GM12878 (cell line): ENCODE measurements around the gene NCAPH2. TPM values are rescaled to one million over a fixed set of nuclear protein-coding genes. Genes with fewer than 3 reads are reported as not detected.

Source experiments
- ATAC-seq: fragments of 200-7000 bp; cut with Tn5 transposase; 3 replicates; pipeline ENCODE4 v1.9.1; 2020; ENCODE audit warnings: mild to moderate bottlenecking, moderate library complexity
- BruUV-seq: library from RNA; stranded (reverse); fragments of 400-500 nt; replicated peaks from 2 replicates; lab custom pipeline; 2021; lab: Mats Ljungman, UMichigan
- CTCF ChIA-PET: fragments of 300-600 bp; sonication (Branson Sonifier 250); formaldehyde crosslinking; extraction: SDS; loops from one replicate; lab custom pipeline; 2021; ENCODE audit warnings: inconsistent platforms; lab: Yijun Ruan, JAX
- POLR2A ChIA-PET: fragments of 350-600 bp; formaldehyde crosslinking; extraction: SDS; loops from one replicate; lab custom pipeline; 2021; ENCODE audit warnings: inconsistent platforms; lab: Charles Lee
- RAD21 ChIA-PET: fragments of 300-600 bp; sonication (Branson Sonifier 250); formaldehyde crosslinking; loops from one replicate; lab custom pipeline; 2023; ENCODE audit warnings: antibody characterized with exemption; ENCODE audit not compliant: unreplicated experiment; lab: Charles Lee
- SMC1A ChIA-PET: fragments of 300-600 bp; sonication (Branson Sonifier 250); formaldehyde crosslinking; loops from one replicate; lab custom pipeline; 2023; ENCODE audit not compliant: unreplicated experiment, uncharacterized antibody; lab: Charles Lee
- DNase-seq: peaks from one replicate; pipeline ENCODE4 v3.0.0-alpha.2; 2011; ENCODE audit warnings: low read depth, low spot score
- FAIRE-seq: peaks from 3 replicates; lab custom pipeline; 2011; peaks lifted over from hg19 to GRCh38; lab: Jason Lieb, UNC
- H2AFZ ChIP-seq: 2 replicates; pipeline ENCODE4 v1.6.0; 2011; ENCODE audit warnings: low read depth, low read length, control low read depth; ENCODE audit not compliant: control insufficient read depth
- H3K27ac ChIP-seq: 2 replicates; pipeline ENCODE4 v1.5.1; 2011; ENCODE audit warnings: control low read depth; ENCODE audit not compliant: control insufficient read depth, insufficient read depth
- H3K27me3 ChIP-seq, 2 experiments: replicated peaks in 1 of 2; 2 replicates each; pipeline versions ENCODE4 v1.6.0 to v1.6.1; 2011; ENCODE audit warnings: low read length in 1 of 2; ENCODE audit not compliant: control insufficient read depth in 2 of 2, insufficient read depth in 2 of 2
- H3K36me3 ChIP-seq, 2 experiments: 2 replicates each; pipeline ENCODE4 v1.5.1; 2011; ENCODE audit warnings: low read length in 1 of 2; ENCODE audit not compliant: control insufficient read depth in 2 of 2, insufficient read depth in 2 of 2
- H3K4me1 ChIP-seq: 2 replicates; pipeline ENCODE4 v1.6.1; 2011; ENCODE audit warnings: mild to moderate bottlenecking, low read length, moderate library complexity, mixed read lengths; ENCODE audit not compliant: control insufficient read depth, insufficient read depth
- H3K4me2 ChIP-seq: 2 replicates; pipeline ENCODE4 v1.6.0; 2011; ENCODE audit warnings: control low read depth; ENCODE audit not compliant: control insufficient read depth, insufficient read depth
- H3K4me3 ChIP-seq: fragments of 200-600 bp; sonication (generic); 2 replicates; pipeline ENCODE4 v1.5.1; 2016
- H3K79me2 ChIP-seq: 2 replicates; pipeline ENCODE4 v1.6.0; 2011; ENCODE audit warnings: low read length; ENCODE audit not compliant: control insufficient read depth, insufficient read depth
- H3K9ac ChIP-seq: 2 replicates; pipeline ENCODE4 v1.8.0; 2011; ENCODE audit warnings: low read length, control low read depth, mixed read lengths; ENCODE audit not compliant: control insufficient read depth, insufficient read depth
- H3K9me3 ChIP-seq: replicated peaks from 3 replicates; pipeline ENCODE4 v1.5.1; 2011; ENCODE audit warnings: mild to moderate bottlenecking, low read length; ENCODE audit not compliant: control insufficient read depth, insufficient read depth
- H4K20me1 ChIP-seq: 2 replicates; pipeline ENCODE4 v1.6.0; 2011; ENCODE audit not compliant: control insufficient read depth, insufficient read depth
- BRCA1 ChIP-seq: IDR thresholded peaks from 2 replicates; pipeline ENCODE4 v1.6.1; 2011; ENCODE audit warnings: low read depth, low read length, improper control_type of control experiment
- CBX3 ChIP-seq: fragments of 200-600 bp; sonication (generic); IDR thresholded peaks from 2 replicates; pipeline ENCODE4 v1.6.1; 2016; ENCODE audit warnings: low read depth, borderline replicate concordance
- EGR1 ChIP-seq, 2 experiments: IDR thresholded peaks; 1 replicate in 1 of 2; 2 replicates in 1 of 2; pipeline ENCODE4 v1.6.1; 2011 to 2012; ENCODE audit warnings: low read depth in 2 of 2, low read length in 2 of 2, borderline replicate concordance in 1 of 2, mild to moderate bottlenecking in 1 of 2, moderate library complexity in 1 of 2
- KAT2A ChIP-seq: conservative IDR thresholded peaks from 2 replicates; pipeline ENCODE4 v1.6.1; 2011; ENCODE audit warnings: low read depth, low read length; ENCODE audit not compliant: control insufficient read depth
- KLF5 ChIP-seq: fragments of 450-650 bp; IDR thresholded peaks from 2 replicates; pipeline ENCODE4 v1.6.1; 2014; ENCODE audit warnings: mild to moderate bottlenecking; ENCODE audit not compliant: partially characterized antibody
- MAX ChIP-seq: IDR thresholded peaks from 2 replicates; pipeline ENCODE4 v1.6.1; 2012; ENCODE audit warnings: low read depth, low read length, improper control_type of control experiment
- NR2C2 ChIP-seq: IDR thresholded peaks from 2 replicates; pipeline ENCODE4 v1.6.1; 2011; ENCODE audit warnings: borderline replicate concordance, low read depth; ENCODE audit not compliant: control insufficient read depth, insufficient read length
- POU2F2 ChIP-seq: IDR thresholded peaks from 3 replicates; pipeline ENCODE4 v1.6.1; 2011; ENCODE audit warnings: low read depth, mild to moderate bottlenecking, low read length, borderline replicate concordance
- STAT1 ChIP-seq: fragments of 450-650 bp; conservative IDR thresholded peaks from 2 replicates; pipeline ENCODE4 v1.6.1; 2014; ENCODE audit warnings: antibody characterized with exemption, mild to moderate bottlenecking
- ZBED1 ChIP-seq: IDR thresholded peaks from 2 replicates; pipeline ENCODE4 v1.6.1; 2016; ENCODE audit warnings: borderline replicate concordance
- ZNF622 ChIP-seq: fragments of 450-650 bp; IDR thresholded peaks from 2 replicates; pipeline ENCODE4 v1.6.1; 2017; ENCODE audit warnings: mild to moderate bottlenecking, inconsistent platforms
- WGBS: methylation state at CpG from one replicate; pipeline ENCODE4 v1.1.6; 2016; ENCODE audit warnings: low lambda C conversion rate; ENCODE audit not compliant: insufficient replicate concordance, insufficient coverage; ENCODE audit errors: missing lambda C conversion rate; 5-methylcytosine and 5-hydroxymethylcytosine counted together
- in situ Hi-C: fragments of 300-500 bp; cut with MboI; formaldehyde crosslinking; loops from 9 replicates; pipeline ENCODE4 v1.14.3; 2018; ENCODE audit warnings: mixed read lengths
- intact Hi-C: fragments of 100-400 bp; cut with micrococcal nuclease; formaldehyde crosslinking; loops from one replicate; pipeline ENCODE4 v1.14.2; 2022; ENCODE audit not compliant: unreplicated experiment
- polyA plus RNA-seq, 11 experiments: library from polyadenylated mRNA; depleted of rRNA in 4 of 11; unstranded in 6 of 11; stranded (reverse) in 5 of 11; fragments of >200 nt; fragmentation: Nextera tagmentation in 4 of 11; fragmentation: Illumina TruSeq in 1 of 11; extraction: Ambion mirVana in 4 of 11; extraction: Trizol in 1 of 11; gene quantifications; 1 replicate in 1 of 11; 2 replicates in 10 of 11; pipeline versions ENCODE4 v1.2.1 to v1.2.3, GENCODE V29; 2011 to 2016; ENCODE audit warnings: inconsistent platforms in 2 of 11, missing spikeins in 2 of 11, low read depth in 1 of 11
- total RNA-seq, 4 experiments: library from RNA; depleted of rRNA in 3 of 4; stranded (reverse); fragments of >200 nt in 3 of 4; fragmentation: Illumina TruSeq in 1 of 4; extraction: Trizol in 1 of 4; gene quantifications; 2 replicates each; pipeline versions ENCODE4 v1.2.1 to v1.2.3, GENCODE V29; 2013 to 2021
- TF ChIP-seq, protein P1 (sequence below): IDR thresholded peaks from 2 replicates; pipeline ENCODE4 v1.6.1; 2011; ENCODE audit warnings: borderline replicate concordance, low read depth, mild to moderate bottlenecking, moderate library complexity, mixed read lengths, low read length; ENCODE audit not compliant: insufficient read depth; ENCODE audit errors: extremely low read length

Gene NCAPH2
- total and polyA plus RNA-seq, 10 of the 15 experiments (the other 5 are each of a cell fraction or from before 2014, with no cell fraction given): 5.0 to 110 (median 59.9) TPM

DNA sequence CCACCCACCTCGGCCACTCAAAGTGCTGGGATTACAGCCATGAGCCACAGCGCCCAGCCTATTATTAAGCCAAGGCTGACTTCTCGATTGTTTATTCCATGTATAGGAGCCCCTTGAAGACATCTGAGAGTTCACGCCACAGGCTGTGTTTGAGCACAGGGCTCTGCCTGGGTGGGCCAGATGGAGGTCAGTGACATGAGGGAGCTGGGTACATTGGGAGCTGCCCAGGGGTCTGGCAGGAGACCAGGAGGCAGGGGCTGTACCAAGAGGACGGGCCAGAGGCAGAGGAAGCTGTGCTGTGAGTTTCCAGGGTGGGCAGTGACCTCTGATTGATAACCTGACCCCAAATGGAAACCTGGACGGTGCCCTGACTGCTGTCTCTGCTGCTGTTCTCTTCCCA, 5.9 kb upstream of the NCAPH2 start:
- Histone ChIP-seq H2AFZ (no peak overlapping the region), H3K27ac (no peak overlapping the region), H3K9me3 (no peaks in the 10 kb centered on the region), H4K20me1 (no peaks in the 10 kb centered on the region), H3K36me3 (peaks cover 4 to 8% of the 10 kb centered on the region in 2 experiments; a peak in 3 of 4 replicates), H3K79me2 (peaks cover 10% of the 10 kb centered on the region), H3K27me3 (no peaks in the 10 kb centered on the region), H3K4me1 (peaks cover 4% of the 10 kb centered on the region), H3K9ac (no peak overlapping the region), H3K4me2 (no peak overlapping the region), H3K4me3 (no peak overlapping the region)
- TF ChIP-seq, protein P1, sequence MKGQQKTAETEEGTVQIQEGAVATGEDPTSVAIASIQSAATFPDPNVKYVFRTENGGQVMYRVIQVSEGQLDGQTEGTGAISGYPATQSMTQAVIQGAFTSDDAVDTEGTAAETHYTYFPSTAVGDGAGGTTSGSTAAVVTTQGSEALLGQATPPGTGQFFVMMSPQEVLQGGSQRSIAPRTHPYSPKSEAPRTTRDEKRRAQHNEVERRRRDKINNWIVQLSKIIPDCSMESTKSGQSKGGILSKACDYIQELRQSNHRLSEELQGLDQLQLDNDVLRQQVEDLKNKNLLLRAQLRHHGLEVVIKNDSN: no peak
- TF ChIP-seq BRCA1 (no peak), MAX (no peak), POU2F2 (no peak), KAT2A (no peak), STAT1 (no peak), ZNF622 (no peak), CBX3 (no peak), NR2C2 (no peak), KLF5 (no peak), ZBED1 (no peak), EGR1 (IDR thresholded peaks at IDR 0.05; ENCODE audit: borderline replicate concordance in 1 of 2, low read depth in 2 of 2, low read length in 2 of 2) (no peak)
- no peak for ATAC-seq
- no peak for FAIRE-seq
- CTCF ChIA-PET: interaction anchor here (0.9 kb wide), 1 partner anchor 8 kb away, joined by 3 read pairs; no protein-coding TSS in a partner anchor
- POLR2A ChIA-PET: interaction anchor here (0.6 kb wide), 1 partner anchor 29 kb away, joined by 3 read pairs; no protein-coding TSS in a partner anchor
- DNase-seq: no peak
- SMC1A ChIA-PET: interaction anchor here (1.7 kb wide), 1 partner anchor 119 kb away, joined by 4 read pairs; no protein-coding TSS in a partner anchor
- RAD21 ChIA-PET: no interaction called here
- BruUV-seq: no TSS peak
- intact Hi-C loops (no loop called here), in situ Hi-C loops (no loop called here)
- WGBS: 96% methylated on average over 6 of the region's 6 CpGs
